Neuron (in vitro differentiated cells): ENCODE data around the gene SF3B6.
"Not testable (repeated sequence)": the region's sequence is repeated elsewhere in the genome, so short reads cannot be mapped to it uniquely, and the experiment has no call there.

Experiments used
- H2AFZ ChIP-seq: one replicate; pipeline ENCODE4 v1.6.1; 2013; ENCODE audit warnings: low read depth, mild to moderate bottlenecking, inconsistent platforms, low read length, moderate library complexity
- H3K27me3 ChIP-seq: one replicate; pipeline ENCODE4 v1.6.1; 2013; ENCODE audit warnings: low read length; ENCODE audit not compliant: insufficient read depth
- H3K36me3 ChIP-seq: one replicate; pipeline ENCODE4 v1.6.1; 2013; ENCODE audit warnings: low read length; ENCODE audit not compliant: insufficient read depth
- H3K4me1 ChIP-seq: one replicate; pipeline ENCODE4 v1.6.1; 2013; ENCODE audit warnings: low read length; ENCODE audit not compliant: insufficient read depth
- H3K4me3 ChIP-seq: 2 replicates; pipeline ENCODE4 v1.5.1; 2013; ENCODE audit warnings: mild to moderate bottlenecking, low read length, moderate library complexity
- H3K9me3 ChIP-seq: one replicate; pipeline ENCODE4 v1.6.1; 2013; ENCODE audit warnings: low read length

The SF3B6 gene, protein sequence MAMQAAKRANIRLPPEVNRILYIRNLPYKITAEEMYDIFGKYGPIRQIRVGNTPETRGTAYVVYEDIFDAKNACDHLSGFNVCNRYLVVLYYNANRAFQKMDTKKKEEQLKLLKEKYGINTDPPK

DNA sequence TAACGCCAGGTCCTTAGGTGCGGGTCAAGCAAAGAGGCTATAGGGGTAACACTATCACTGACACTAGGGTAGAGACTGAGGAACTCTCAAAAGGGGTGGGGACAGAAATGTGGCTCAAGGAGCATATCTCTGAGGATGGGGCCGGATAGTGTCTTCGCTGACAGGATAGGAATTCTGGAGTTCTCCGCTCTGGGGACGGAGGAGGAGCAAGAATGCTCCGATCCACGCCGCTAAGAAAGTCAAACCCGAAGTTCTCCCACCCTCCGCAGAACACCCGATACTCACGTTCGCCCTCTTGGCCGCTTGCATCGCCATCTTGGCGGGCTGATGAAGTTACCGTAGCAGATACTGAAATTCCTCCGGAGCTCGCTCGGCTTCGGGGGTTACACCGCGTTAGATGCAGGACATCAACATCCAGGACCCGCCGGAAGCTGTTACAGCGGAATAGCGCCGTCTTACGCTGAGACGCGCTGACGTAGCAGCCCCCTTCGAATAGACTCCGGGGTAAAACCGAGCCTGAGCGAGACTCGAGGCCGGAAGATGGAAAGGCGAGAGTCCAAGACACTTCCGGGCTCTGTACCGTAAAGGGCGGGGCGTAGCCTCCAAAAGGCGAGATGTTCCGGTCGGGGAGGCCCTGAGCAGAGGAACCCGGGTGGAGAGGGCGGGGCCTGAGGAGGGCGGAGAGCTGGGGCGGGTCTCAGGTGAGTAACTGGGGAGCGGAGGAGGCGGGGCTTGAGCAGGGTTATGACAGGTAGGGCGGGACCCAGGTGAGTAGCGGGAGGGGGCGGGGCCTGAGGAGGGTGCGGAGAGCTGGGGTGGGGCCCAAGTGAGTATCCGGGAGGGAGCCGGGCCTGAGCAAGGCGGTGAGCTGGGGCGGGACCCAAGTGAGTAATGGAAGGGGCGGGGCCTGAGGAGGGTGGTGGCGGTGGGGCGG lies at the start of gene SF3B6:
Gene SF3B6, minus strand, starts transcription at position 412 of the 934 bp plus-strand sequence. Its CDS starts 97 bp downstream, at position 315.
- peaks cover 48% of the 10 kb centered on the region for H3K36me3 ChIP-seq
- no peaks in the 10 kb centered on the region for H3K27me3 ChIP-seq
- H3K9me3 ChIP-seq: no peaks in the 10 kb centered on the region
- peak within 1 kb of the TSS; percentile 0 for H2AFZ ChIP-seq
- peak within 1 kb of the TSS; percentile 85 for H3K4me3 ChIP-seq
- H3K4me1 ChIP-seq: peaks cover 9% of the 10 kb centered on the region

- H3K27me3 ChIP-seq: no peaks in the 10 kb centered on the region
- H3K9me3 ChIP-seq: peaks cover 8% of the 10 kb centered on the region
- no peaks in the 10 kb centered on the region for H3K4me1 ChIP-seq
- no peak overlapping the region for H2AFZ ChIP-seq
- H3K36me3 ChIP-seq: no peaks in the 10 kb centered on the region
- peak overlapping the region; percentile 16 for H3K4me3 ChIP-seq
Measured at GRCh38 chr2:24123922-24124580, 47.9 kb upstream of the SF3B6 start.

DNA sequence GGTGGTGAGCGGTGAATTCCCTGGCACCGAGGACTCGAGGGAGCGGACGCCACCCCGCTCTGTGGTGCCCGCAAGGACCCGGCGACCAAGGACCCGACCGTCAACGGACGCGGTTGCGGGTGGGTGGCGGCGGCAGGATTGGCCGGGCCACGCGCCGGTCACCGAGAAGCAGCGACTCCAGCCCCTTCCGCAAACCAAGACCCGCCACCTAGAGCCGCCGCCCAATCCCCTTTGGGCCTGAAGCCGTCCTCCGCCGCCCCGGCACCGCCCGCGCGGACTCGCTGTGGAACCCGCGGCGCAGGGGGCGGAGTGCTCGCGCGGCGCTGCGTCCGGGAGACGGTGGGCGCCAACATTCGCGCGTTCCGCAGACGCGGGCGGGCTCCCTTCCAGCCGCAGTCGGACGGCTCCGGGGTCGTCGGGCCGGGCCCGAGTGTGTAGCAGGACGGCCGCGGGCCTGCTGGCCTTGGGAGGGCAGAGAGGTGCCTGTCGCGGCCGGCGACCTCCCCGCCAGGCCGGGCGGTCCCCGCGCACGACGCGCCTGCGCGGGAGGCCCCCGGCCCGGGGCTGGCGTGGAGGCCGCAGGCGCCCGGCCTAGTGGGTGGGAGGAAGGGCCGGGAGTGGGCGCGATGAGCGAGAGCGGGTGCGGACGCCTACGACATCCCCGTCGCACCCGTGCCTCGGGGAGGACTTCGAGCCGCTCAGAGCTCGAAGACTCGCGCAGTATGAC lies 47.2 kb upstream of the SF3B6 start, which contains the start of the genes FAM228B and PFN4:
Gene FAM228B, plus strand, starts transcription at position 275 of the 727 bp plus-strand sequence. CDS start 893 bp downstream, outside the sequence.
Gene PFN4, minus strand, starts transcription at position 140 of the 727 bp plus-strand sequence. CDS start 799 bp downstream, outside the sequence.
- peak within 1 kb of the TSS; percentile 16 for H3K4me3 ChIP-seq
- H2AFZ ChIP-seq: no peak within 1 kb of the TSS
- H3K36me3 ChIP-seq: no peaks in the 10 kb centered on the region
- no peaks in the 10 kb centered on the region for H3K4me1 ChIP-seq
- no peaks in the 10 kb centered on the region for H3K27me3 ChIP-seq
- peaks cover 8% of the 10 kb centered on the region for H3K9me3 ChIP-seq

- Histone ChIP-seq H3K4me3 (no peak overlapping the region), H3K4me1 (no peaks in the 10 kb centered on the region), H3K27me3 (no peaks in the 10 kb centered on the region), H3K9me3 (peaks cover 8% of the 10 kb centered on the region), H3K36me3 (no peaks in the 10 kb centered on the region), H2AFZ (no peak overlapping the region)
Measured at GRCh38 chr2:24122366-24123194, 46.5 kb upstream of the SF3B6 start.

DNA sequence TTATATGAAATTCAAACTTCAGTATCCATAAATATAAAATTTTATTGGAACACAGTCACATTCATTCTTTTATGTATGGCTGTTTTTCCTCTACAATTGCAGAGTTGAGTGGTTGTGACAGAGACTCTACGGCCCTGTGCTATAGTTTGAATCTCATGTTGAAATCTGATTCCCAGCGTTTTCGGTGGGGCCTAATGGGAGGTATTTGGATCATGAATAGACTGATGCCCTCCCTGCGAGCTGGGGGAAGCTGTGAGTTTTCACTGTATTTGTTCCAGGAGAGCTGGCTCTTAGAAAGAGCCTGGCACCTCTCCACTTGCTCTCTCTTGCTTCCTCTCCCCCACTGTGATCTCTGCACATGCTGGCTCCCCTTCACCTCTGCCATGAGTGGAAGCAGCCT lies 45.3 kb upstream of the SF3B6 start:
- Histone ChIP-seq H3K27me3 (no peaks in the 10 kb centered on the region), H3K36me3 (no peaks in the 10 kb centered on the region), H2AFZ (no peak overlapping the region), H3K4me3 (no peak overlapping the region), H3K4me1 (no peaks in the 10 kb centered on the region), H3K9me3 (peaks cover 8% of the 10 kb centered on the region)

DNA sequence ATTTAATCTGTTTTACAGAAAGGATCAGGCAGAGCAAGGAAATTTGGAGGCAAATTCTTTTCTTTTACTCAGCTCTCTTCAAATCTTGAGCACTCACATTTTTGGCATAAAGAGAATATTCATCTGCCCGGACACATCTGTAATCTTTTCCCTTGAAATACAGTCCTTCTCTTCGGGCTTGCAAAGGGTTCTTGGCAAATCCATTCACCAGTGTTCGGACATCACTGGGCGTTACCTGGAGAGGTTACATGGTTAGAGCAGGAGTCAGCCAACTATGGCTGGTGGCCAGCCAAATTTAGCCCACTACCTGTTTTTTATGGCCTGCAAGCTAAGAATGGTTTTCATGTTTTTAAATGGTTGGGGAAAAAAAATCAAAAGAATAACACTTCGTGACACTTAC lies 44.9 kb upstream of the SF3B6 start:
- H3K9me3 ChIP-seq: peaks cover 8% of the 10 kb centered on the region
- H2AFZ ChIP-seq: no peak overlapping the region
- no peaks in the 10 kb centered on the region for H3K4me1 ChIP-seq
- no peaks in the 10 kb centered on the region for H3K36me3 ChIP-seq
- H3K4me3 ChIP-seq: no peak overlapping the region
- no peaks in the 10 kb centered on the region for H3K27me3 ChIP-seq

- Histone ChIP-seq H3K9me3 (peaks cover 5% of the 10 kb centered on the region), H3K27me3 (no peaks in the 10 kb centered on the region), H3K36me3 (no peaks in the 10 kb centered on the region), H2AFZ (no peak overlapping the region), H3K4me1 (no peaks in the 10 kb centered on the region), H3K4me3 (no peak overlapping the region)
Measured at GRCh38 chr2:24117902-24118301, 41.8 kb upstream of the SF3B6 start.

DNA sequence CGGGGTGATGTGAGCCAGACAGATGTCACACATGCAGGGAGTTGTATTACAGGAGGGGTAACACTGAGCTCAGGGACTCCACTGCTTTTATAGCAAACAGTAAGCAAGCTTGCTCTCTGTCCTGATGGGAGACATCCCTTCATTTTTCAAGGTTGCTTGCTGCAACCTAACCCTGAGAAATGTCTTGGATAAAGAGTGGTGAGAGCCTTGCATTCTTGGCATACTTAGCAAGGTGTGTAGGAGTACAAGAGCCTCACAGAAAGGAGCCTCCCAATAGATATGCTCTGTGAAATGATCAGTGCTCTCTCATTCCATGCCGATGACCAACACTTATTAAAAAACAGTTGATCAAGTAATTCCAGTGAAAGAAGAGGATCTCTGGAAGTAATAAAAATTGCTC lies 38.9 kb upstream of the SF3B6 start:
- Histone ChIP-seq H2AFZ (no peak overlapping the region), H3K9me3 (peaks cover 3% of the 10 kb centered on the region), H3K36me3 (no peaks in the 10 kb centered on the region), H3K4me3 (no peak overlapping the region), H3K4me1 (no peaks in the 10 kb centered on the region), H3K27me3 (no peaks in the 10 kb centered on the region)

DNA sequence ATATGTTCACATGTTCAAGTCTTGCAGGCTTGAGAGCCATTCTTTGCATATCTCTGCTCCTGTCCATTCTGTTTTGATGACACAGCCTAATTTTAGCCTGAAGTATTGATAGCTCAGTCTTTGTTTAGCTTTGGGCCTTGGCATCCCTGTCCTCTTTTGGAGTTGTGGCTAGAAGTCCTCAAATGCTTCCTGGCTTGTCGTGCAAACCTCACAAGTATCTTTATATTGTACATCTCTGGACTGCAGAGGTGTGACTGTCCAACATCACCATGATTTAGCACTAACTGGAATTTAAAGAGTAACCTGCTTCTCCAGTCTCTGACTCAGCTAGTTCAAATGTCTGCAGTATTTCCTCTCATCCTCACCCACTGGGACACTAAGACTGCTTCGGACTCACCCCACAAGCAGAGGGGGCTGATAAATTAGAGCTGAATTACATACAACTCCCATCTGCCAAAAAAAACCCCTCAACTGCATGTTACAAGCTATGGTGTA lies 35.3 kb upstream of the SF3B6 start:
- Histone ChIP-seq H3K27me3 (no peaks in the 10 kb centered on the region), H3K4me1 (no peaks in the 10 kb centered on the region), H3K9me3 (peaks cover 5% of the 10 kb centered on the region), H3K36me3 (no peaks in the 10 kb centered on the region), H2AFZ (no peak overlapping the region), H3K4me3 (no peak overlapping the region)

GRCh38 chr2:24110660-24111303 lies 34.7 kb upstream of the SF3B6 start:
- no peaks in the 10 kb centered on the region for H3K36me3 ChIP-seq
- no peak overlapping the region for H2AFZ ChIP-seq
- H3K27me3 ChIP-seq: no peaks in the 10 kb centered on the region
- H3K4me3 ChIP-seq: no peak overlapping the region
- no peaks in the 10 kb centered on the region for H3K4me1 ChIP-seq
- peaks cover 5% of the 10 kb centered on the region for H3K9me3 ChIP-seq

DNA sequence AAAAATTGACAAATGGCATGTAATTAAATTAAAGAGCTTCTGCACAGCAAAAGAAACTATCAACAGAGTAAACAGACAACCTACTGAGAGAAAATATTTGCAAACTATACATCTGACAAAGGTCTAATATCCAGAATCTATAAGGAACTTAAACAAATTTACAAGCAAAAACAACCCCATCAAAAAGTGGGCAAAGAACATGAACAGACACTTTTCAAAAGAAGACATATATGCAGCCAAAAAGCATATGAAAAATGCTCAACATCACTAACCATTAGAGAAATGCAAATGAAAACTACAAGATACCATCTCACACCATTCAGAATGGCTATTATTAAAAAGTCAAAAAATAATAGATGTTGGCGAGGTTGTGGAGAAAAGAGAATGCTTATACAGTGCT lies 33.3 kb upstream of the SF3B6 start:
- H3K27me3 ChIP-seq, H3K4me3 ChIP-seq, H2AFZ ChIP-seq, H3K4me1 ChIP-seq, H3K36me3 ChIP-seq: not testable (repeated sequence)
- peaks cover 10% of the 10 kb centered on the region for H3K9me3 ChIP-seq
